GM18517 (cell line): Measurements from ENCODE around the gene ANO7.

Source experiments
- ATAC-seq: cut with Tn5 transposase; IDR thresholded peaks from one replicate; pipeline ENCODE4 v1.9.1; 2021; ENCODE audit warnings: mild to moderate bottlenecking, moderate library complexity; ENCODE audit not compliant: unreplicated experiment

Gene ANO7

DNA sequence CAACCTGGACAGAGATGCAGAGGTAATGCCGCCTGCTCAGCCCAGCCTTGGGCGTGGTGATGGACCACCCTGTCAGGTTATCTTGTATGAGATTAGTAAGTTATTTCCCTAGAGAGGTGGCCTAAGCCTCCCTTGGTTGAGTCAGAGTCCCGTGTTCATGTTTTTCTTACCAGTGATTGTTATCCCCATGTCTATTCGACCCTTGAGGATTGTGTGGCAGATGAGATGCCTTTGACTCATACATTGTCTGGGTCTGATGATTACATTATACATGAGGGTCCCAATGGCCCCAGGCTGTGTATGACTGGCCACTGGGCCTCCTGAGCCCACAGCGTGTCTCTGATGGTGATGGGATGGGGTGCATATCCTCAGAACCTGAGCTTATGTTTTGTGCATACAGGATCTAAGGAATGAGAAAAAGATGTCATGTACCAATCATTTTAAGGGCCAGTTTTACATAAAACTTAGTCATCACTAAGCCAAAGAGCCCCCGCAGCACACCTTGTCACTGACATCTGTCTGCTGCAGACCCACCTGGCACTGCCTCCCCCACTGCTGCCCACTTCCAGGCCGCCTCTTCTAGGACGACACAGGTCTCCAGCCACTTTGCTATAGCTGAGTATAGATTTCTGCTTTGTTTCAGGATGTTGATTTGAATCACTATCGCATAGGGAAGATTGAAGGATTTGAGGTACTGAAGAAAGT lies 30.5 kb upstream of the ANO7 start:
- no peak for ATAC-seq

DNA sequence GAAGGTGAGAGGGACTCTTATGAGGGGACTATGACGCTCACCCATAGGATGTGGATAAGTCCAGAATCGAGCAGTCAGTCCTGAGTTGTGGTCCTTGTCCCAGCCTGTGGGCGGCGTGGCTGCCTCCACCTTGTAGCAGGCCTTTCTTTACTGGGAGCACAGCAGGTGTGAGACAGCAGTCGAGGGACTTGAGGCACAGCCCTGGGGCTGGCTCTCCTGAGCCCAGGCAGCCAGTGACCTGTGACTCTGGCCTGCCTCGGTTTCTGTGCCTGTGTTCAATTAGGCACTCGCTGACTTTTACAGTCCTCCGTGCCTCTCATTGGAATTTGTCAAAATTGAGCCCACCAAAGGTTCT lies 30.0 kb upstream of the ANO7 start:
- no peak for ATAC-seq

DNA sequence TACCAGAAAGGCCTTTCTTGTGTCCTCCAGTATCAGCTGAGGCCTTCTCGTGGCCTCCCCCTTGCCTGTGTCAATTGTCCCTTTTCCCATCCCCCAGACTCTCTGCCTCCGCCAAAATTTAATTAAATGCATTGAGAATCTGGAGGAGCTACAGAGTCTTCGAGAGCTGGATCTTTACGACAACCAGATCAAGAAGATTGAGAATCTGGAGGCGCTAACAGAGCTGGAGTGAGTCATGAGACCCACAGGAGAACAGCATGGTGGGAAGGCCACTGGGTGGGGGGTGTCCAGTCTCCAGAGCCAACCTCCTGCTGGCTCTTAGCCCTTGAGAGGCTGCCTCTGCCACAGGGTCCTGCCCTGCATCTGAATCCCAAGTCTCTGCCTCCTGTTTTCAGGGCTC lies 29.4 kb upstream of the ANO7 start:
- no peak for ATAC-seq

DNA sequence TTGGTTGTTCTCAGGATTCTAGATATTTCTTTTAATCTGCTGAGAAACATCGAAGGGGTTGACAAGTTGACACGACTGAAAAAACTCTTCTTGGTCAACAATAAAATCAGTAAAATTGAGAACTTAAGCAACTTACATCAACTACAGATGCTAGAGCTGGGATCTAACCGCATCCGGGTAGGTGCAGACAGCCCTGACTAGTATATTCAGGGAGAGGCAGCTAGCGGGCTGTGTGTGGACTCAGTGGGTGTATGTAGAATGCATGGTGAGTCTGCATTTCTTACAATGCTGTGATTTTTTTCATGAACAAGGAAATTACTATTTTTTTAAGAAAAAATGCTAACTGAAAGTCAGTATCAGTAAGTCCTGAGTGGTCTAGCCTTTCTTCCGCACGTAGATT lies 28.2 kb upstream of the ANO7 start:
- no peak for ATAC-seq

DNA sequence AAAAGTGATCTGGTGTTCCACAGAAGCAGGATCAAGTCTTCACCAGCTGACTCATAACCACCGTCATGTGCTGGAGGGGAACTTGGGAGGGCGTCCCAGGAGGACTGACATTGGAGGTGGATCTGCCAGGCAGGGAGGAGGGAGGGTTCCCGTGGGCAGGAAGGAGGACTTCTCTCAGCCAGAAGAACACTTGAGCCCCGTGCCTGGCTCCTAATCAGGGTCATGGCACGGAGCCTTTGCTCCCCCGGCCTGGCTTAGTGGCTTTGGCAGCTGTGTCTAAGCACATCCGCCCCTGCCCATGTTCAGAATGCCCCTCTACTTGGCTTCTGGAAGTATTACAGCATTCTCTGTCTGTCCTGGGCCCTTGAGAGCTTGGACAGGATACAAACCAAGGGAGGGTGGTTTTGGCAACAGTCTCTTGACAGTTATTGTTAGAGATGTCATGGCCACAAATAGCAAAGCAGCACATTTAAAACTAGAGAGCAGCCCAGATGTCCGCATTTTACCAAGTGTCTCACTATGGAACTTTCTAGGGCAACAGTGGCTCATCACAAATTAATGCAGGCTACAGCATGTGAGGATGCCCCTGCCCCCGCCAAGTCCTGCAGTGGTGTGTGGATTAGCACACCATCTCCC lies 26.7 kb upstream of the ANO7 start:
- ATAC-seq: no peak

DNA sequence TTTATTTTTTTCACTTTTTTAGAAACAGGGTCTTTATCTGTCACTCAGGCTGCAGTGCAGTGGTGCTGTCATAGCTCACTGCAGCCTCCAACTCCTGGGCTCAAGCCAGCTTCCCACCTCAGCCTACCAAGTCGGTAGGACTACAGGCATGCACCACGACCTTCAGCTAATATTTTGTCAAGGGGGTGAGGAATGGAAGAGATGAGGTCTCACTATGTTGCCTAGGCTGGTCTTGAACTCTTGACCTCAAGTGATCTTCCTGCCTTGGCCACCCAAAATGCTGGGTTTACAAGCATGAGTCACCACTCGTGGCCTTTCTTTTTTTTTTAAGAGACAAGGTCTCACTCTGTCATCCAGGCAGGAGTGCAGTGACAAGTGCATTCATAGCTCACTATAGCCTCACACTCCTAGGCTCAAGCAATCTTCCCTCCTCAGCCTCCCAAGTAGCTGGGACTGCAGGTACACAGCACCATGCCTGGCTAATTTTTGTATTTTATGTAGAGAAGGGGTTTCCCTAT lies 24.8 kb upstream of the ANO7 start:
- no peak for ATAC-seq

DNA sequence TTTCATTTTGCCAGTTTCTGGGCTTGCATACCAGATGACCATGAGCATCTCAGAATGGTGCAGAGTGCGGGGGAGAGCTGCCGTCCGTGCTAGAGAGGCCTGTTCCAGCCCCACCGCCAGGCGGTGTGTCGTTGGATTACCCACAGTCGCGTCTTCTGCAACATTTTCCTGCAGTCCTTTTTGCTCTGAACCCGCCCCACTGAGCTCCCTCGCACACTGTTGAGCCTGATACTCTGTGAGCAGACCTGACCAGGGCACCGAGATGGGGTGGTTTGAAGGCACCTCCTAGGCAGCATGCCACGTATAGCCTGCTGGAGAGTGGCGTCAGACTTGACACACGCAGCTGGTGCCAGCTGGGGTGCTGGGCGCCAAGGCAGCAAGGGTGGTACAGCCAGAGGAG lies 20.1 kb upstream of the ANO7 start:
- no peak for ATAC-seq

DNA sequence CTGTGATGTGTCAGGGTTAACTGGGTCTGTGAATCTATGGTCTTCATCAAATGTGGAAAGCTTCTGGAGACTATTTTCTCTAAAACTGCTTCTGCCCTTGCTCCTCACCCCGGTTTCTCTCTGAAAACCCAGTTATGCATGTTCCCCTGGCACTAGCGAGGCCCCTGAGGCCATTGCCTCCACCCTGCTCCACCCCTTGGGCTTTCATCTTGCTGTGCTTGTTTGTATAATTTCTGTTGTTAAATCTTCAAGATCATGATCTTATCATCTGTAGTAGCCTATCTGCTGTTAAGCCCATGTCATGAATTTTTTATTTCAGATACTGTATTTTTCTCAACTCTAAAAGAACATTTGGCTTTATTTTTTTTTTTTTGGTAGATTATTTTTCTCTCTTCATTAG lies 14.9 kb upstream of the ANO7 start:
- no peak for ATAC-seq

DNA sequence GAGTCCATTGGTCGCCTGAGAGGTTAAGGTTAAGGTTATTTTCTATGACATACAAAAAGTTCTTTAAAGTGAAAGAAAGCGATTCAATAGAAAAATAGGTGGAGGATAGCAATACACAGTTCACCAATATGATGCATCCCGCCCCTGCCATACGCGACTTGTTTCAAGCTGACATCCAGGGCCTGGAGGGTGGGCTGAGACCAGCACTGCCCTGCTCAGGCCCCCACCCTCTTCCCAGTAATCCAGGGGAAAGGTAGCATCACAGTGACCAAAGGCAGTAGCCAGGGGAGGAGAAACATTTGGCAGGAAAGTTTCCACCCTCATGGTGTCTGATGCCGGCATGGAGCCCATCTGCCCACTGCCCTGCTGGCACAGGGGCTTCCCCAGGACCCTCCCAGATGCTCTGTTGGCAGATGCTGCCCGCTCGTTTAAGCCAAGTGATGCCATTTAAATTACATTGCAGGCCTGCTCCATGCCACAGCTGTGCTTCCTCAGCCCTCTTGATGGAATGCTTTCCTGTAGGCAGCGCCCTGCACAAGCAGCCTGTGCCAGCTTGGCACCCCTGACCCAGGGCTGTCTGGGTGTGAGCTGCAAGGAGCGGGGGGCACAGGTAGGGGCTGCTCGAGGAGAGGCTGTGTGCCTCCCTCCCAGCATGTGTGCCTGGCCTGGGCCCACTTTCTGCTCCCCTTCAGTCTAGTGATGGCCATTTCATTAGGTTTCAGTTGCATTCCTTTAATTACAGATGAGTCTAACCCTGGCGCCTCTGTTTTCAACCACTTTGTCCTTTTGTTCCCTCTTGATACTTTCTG lies 10.7 kb upstream of the ANO7 start:
- ATAC-seq: no peak

DNA sequence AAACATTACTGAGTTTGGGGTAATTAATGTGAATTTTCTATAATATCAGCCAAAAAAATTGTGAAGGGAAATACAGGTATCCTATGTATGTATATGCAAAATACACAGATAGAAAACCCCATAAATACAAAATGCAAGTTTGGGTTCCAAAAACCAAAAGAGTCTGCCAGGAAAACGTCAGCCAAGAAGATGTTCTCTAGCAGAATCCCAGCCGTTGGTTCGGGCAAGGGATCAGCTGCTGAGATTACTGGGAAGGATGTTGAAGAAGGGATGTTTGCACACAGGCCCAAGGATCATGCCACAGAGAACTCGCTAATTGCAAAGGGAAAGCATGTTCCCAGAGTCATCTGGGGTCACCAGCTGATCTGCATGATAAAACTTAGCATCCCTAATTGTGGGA lies 9.5 kb upstream of the ANO7 start:
- no peak for ATAC-seq

DNA sequence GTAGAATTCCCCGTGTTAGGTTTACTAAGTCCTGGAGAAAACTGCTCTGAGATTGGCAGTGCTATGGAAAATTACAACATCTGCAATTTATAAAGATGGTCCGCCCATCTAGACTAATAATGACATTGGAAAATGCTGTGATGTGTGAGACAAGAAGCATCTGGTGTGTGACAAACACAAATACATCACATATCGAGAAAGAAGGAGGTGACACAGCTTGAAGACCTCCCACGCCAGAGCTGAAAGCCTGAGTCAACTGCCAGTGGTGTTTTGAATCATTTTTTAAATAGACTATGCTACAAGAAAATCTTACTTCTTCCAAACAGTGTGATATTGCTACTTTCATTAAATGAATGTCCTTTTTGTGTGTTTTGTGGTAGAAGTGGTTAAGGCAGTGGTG lies 8.6 kb upstream of the ANO7 start:
- ATAC-seq: no peak

DNA sequence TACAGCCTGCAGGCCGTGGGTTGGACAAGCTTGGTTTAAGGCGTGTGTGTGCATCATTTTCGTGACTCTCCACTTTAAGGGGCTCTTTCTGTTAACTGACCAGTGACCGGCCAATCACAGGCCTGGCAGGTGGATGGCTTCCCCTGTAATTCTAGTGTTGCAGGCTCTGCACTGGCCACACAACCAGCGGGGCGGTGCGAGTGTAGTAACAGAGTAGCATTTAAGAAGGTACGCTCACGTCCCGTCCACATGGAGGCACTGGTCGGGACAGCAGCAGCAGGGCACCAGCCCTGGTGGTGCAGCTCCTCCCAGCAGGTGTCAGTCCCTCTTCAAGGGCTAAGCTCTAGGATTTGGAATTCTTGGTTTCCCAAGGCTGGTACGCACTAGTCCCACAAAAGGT lies 8.0 kb upstream of the ANO7 start:
- no peak for ATAC-seq

DNA sequence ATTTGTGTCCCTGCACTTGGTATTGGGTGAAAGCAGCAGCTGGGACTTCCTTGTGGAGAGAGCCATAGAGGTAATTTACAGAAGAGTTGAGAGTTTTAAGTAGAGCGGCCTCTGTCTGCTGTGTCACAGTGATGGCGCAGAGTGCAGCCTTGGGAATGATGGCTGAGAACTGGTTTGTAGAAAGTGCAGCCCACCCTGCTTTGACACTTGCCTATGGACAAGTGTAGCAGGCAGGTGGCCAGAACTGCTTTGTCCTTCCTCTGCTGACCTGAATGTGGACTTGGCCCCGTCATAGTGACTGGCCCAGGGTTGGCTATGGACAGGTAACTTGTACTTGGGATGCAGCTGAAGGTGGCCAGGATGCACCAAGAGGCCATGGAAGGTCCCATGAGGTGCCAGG lies 6.4 kb upstream of the ANO7 start:
- ATAC-seq: no peak

DNA sequence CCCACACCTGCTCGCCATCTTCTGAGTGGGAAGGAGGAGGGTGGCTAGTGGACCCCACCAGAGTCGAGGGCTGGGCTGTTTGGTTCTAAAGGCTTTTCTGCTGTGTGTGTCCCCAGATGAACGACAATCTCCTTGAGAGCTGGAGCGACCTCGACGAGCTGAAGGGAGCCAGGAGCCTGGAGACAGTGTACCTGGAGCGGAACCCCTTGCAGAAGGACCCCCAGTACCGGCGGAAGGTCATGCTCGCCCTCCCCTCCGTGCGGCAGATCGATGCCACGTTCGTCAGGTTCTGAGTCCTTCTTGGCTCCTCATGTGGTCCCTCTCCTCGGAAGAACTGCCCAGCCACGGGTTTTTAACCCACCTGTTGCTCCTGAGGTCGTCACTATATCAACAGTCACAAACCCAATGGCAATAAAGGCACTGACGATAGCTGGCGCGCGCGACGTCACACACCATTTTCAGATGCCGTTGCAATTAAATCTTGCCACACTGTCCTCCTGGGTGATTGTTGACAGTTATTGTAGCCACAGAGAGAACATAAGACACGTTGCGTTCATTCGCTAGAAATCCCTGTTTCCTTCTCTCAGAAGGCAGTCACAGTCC lies 5.8 kb upstream of the ANO7 start:
- ATAC-seq: no peak

DNA sequence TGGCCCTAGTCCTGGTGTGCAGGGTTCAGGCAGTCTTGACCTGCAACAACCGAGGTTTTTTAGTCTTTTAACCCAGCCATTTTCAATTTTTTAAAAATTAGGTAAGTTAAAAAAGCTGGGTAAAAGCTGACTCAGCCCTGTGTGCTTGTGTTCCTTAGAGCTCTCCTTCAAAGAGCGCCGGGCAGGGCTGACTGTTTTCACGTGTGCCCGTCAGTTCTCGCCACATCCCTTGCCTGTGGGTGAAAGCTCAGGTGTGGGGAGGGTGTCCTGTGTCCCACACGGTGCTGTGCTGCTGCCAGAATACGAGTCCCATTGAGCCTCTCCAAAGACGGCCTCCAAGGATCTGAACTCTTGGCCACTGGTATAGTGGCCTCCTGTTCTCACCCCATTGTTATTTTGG lies 5.3 kb upstream of the ANO7 start:
- ATAC-seq: no peak

DNA sequence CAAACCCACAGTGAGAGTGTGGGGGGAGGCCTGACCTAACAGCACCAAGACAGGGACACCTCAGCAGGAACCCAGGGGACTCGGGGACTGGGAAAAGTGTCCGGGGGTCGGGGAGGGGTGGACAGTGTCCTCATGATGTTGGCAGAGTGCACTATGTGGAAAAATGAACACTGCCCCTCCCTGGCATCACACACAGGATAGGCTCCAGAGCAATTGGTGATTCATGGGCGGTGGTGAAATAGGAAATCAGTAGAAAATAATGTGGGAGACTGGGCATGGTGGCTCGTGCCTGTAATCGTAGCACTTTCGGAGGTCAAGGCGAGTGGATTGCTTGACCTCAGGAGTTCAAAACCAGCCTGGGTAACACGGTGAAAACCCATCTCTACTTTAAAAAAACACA lies 3.6 kb upstream of the ANO7 start:
- no peak for ATAC-seq

DNA sequence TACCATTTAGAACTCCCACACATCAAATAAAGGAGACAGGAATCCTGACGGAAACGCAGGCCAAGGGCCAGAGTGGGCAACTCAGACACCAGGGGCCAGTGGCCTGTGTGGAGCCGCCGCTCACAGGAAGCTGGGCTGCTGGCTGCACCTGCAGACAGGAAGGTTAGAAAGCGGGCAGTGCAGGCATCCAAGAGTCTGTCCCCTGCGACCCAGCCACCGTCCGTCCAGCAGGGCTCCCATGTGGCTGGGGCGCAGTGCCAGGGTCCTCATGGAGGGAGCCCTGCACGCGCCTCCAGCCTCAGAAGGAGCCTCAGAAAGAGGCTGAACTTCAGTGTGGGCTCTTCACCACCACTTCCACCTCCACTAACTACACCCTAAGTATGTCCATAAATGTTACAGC lies 2.5 kb upstream of the ANO7 start:
- no peak for ATAC-seq

DNA sequence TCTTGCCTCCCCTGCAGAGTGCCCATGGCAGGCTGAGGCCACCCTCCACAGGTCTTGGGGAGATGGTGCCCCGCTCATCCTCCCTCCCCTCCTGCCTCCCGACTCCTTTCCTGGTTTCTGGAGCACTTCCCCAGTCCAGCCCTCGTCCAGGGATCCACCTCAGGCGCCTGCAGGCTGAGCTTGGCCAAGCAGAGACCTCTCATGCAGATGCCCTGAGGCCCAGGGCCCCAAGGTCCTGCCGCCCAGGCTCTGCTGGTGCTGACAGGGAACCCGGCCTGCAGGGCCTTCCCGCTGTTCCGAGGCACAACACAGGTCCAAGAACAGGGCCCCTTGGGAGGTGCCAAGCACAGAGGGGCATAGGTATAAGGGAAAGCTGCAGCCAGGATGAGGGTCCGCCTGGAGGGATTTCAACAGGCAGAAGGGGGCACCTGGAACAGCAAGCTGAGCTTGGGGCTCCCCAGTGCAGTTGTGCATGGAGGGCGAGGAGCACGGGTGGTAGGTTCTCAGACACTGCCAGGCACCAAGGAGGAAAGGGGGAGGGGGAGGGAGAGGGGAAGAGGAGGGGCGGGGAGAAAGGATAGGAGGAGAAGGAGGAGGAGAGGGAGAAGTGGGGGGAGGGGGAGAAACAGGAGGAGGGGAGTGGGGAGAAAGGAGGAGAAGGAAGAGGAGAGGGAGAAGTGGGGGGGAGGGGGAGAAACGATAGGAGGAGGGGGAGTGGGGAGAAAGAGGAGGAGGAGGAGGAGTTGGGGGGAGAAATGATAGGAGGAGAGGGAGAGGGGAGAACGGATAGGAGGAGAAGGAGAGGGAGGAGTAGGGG lies 1.2 kb upstream of the ANO7 start:
- no peak for ATAC-seq

DNA sequence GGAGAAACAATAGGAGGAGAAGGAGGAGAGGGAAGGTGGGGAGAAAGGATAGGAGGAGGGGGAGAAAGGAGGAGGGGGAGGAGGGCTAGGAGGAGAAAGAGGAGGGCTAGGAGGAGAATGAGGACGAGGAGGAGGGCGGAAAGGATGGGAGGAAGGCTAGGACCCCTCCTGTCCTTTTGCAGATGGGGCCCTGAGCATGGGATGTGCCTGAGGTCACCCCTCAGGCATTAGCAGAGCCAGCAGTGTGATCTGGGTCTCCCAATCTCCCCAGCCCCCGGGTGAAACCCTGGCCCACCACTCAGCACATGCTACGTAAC lies 601 bp upstream of the ANO7 start:
- no peak for ATAC-seq

DNA sequence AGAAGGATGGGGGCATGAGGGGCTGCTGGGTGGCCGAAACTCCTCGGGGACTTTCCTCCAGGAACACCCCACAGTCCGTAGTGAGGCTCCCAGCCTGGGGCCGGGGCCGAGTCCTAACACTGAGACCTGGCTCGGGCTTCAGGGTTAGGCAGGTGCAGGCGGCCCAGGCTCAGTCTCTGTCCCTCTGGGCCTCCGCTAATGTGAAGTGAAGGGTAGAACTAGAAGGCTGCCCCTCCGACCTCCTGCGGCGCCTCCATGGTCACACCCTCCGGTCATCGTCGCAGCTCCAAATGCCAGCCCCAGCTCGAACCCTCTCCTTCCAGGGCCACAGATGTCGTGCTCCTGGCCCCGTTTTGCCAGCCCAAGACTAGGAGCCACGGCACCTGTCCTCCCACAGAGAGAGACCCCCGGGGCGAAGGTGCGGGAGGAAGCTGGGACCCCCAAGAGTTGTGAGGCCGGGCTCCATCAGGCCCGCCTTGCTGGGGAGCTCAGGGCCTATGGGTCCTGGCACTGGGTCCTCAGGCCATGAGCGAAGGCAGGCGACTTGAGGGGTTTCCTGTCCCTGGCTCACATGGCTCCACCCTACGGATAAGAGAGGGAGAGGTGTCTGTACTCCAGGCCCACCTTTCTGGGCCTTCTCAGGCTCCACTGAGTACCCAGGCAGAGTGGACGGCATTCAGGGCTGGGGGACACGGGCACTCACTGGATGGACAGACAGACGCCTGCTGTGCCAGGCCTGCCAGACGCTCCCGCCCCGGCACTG lies 797 bp downstream of the ANO7 start:
- ATAC-seq: no peak
